Lower leg skin (tissue), 3 donors: ENCODE data around the gene PAX7.

Experiments
- POLR2A ChIP-seq, 2 donors: fragments of 450-650 bp; IDR thresholded peaks; one replicate each; pipeline ENCODE4 v1.6.1; 2016 to 2017; ENCODE audit warnings: antibody characterized with exemption in 2 of 2, mild to moderate bottlenecking in 1 of 2, moderate library complexity in 1 of 2
- TF ChIP-seq, protein P1 (sequence below), 3 donors: fragments of 450-650 bp; IDR thresholded peaks; one replicate each; pipeline ENCODE4 v1.5.1; 2016; ENCODE audit warnings: antibody characterized with exemption in 3 of 3, mild to moderate bottlenecking in 3 of 3, moderate library complexity in 2 of 3

GRCh38 chr1:18599704-18600103, 30.9 kb upstream of the PAX7 start:
- TF ChIP-seq, protein P1, sequence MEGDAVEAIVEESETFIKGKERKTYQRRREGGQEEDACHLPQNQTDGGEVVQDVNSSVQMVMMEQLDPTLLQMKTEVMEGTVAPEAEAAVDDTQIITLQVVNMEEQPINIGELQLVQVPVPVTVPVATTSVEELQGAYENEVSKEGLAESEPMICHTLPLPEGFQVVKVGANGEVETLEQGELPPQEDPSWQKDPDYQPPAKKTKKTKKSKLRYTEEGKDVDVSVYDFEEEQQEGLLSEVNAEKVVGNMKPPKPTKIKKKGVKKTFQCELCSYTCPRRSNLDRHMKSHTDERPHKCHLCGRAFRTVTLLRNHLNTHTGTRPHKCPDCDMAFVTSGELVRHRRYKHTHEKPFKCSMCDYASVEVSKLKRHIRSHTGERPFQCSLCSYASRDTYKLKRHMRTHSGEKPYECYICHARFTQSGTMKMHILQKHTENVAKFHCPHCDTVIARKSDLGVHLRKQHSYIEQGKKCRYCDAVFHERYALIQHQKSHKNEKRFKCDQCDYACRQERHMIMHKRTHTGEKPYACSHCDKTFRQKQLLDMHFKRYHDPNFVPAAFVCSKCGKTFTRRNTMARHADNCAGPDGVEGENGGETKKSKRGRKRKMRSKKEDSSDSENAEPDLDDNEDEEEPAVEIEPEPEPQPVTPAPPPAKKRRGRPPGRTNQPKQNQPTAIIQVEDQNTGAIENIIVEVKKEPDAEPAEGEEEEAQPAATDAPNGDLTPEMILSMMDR (IDR thresholded peaks at IDR 0.05), result no peak
- no peak for TF ChIP-seq POLR2A (IDR thresholded peaks at IDR 0.05)
